Gastroesophageal sphincter (tissue), 3 donors: Measurements from ENCODE around the gene SSH2.

Experiments used
- CTCF ChIP-seq, 4 experiments: fragments of 200-600 bp in 2 of 4; fragments of 450-650 bp in 2 of 4; sonication (generic) in 1 of 4; IDR thresholded peaks; one replicate each; pipeline ENCODE4 v1.5.1; 2017 to 2019; ENCODE audit warnings: antibody characterized with exemption in 4 of 4, mild to moderate bottlenecking in 2 of 4, moderate library complexity in 2 of 4
- POLR2A ChIP-seq, 2 donors: fragments of 450-650 bp; IDR thresholded peaks; one replicate each; pipeline ENCODE4 v1.6.1; 2017; ENCODE audit warnings: antibody characterized with exemption in 2 of 2, mild to moderate bottlenecking in 2 of 2, moderate library complexity in 1 of 2

GRCh38 chr17:29958947-29959657 lies 29.1 kb upstream of the SSH2 start:
- TF ChIP-seq CTCF (IDR thresholded peaks at IDR 0.05) (no peak), POLR2A (IDR thresholded peaks at IDR 0.05) (no peak)
